Muscle layer of colon (tissue), 2 donors: ENCODE measurements around the gene XAGE1A.
"Not testable (repeated sequence)": the region's sequence is repeated elsewhere in the genome, so short reads cannot be mapped to it uniquely, and the experiment has no call there.

Source experiments
- H3K27ac ChIP-seq: one replicate; pipeline ENCODE4 v1.7.0; 2013; ENCODE audit warnings: low read depth, mild to moderate bottlenecking, low read length, moderate library complexity
- H3K27me3 ChIP-seq, 2 donors: one replicate each; pipeline ENCODE4 v1.7.0; 2013; ENCODE audit warnings: low read length in 2 of 2, mild to moderate bottlenecking in 2 of 2; ENCODE audit not compliant: insufficient read depth in 2 of 2, control insufficient read depth in 1 of 2
- H3K36me3 ChIP-seq: one replicate; pipeline ENCODE4 v1.7.0; 2013; ENCODE audit warnings: mild to moderate bottlenecking, low read length; ENCODE audit not compliant: insufficient read depth
- H3K4me1 ChIP-seq: one replicate; pipeline ENCODE4 v1.7.0; 2013; ENCODE audit warnings: mild to moderate bottlenecking, low read length; ENCODE audit not compliant: insufficient read depth
- H3K4me3 ChIP-seq, 2 donors: one replicate each; pipeline ENCODE4 v1.7.0; 2013; ENCODE audit warnings: low read length in 2 of 2, low read depth in 1 of 2, mild to moderate bottlenecking in 1 of 2, moderate library complexity in 1 of 2
- H3K9ac ChIP-seq: one replicate; pipeline ENCODE4 v1.7.0; 2013; ENCODE audit warnings: low read length
- H3K9me3 ChIP-seq: one replicate; pipeline ENCODE4 v1.7.0; 2013; ENCODE audit warnings: mild to moderate bottlenecking, low read length
- donor health status: abdominal sarcoma.
- donor health status: Adenocarcinoma of cecum.

XAGE1A gene

DNA sequence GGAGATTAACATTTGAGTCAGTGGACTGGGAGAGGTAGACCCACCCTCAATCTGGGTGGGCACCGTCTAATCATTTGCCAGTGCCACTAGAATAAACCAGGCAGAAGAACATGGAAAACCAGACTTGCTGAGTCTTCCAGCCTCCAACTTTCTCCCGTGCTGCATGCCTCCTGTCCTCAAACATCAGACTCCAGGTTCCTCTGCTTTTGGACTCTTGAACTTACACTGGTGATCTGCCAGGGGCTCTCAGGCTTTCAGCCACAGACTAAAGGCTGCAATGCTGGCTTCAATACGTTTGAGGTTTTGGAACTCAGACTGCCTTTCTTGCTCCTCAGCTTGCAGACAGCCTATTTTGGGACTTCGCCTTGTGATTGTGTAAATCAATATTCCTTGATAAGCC is 45.4 kb downstream of the XAGE1A start:
- not testable (repeated sequence) for H3K4me1 ChIP-seq, H3K9ac ChIP-seq, H3K27me3 ChIP-seq, H3K27ac ChIP-seq, H3K9me3 ChIP-seq, H3K4me3 ChIP-seq, H3K36me3 ChIP-seq

DNA sequence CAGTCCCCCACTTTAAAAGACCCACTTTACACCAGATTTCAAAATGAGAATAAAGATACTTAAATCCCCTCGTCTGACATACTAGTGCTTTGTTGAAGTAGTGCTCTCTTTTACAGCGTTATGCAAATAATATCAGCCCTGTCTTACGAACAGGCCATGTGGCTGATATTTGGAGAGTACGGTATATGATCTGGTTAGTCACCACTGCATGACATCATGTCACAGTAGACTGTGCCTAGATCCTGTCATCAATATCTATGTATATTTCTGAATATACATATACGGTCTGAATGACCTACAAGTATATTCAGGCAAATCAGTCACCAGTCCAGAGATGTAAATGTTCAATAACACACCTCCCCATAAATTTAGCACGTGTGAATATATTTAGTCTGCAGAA is 46.7 kb downstream of the XAGE1A start:
- Histone ChIP-seq H3K27ac (no peak overlapping the region), H3K9ac (no peak overlapping the region), H3K4me1 (no peaks in the 10 kb centered on the region), H3K36me3 (no peaks in the 10 kb centered on the region), H3K4me3 (no peak overlapping the region), H3K27me3 (no peaks in the 10 kb centered on the region), H3K9me3 (no peaks in the 10 kb centered on the region)

DNA sequence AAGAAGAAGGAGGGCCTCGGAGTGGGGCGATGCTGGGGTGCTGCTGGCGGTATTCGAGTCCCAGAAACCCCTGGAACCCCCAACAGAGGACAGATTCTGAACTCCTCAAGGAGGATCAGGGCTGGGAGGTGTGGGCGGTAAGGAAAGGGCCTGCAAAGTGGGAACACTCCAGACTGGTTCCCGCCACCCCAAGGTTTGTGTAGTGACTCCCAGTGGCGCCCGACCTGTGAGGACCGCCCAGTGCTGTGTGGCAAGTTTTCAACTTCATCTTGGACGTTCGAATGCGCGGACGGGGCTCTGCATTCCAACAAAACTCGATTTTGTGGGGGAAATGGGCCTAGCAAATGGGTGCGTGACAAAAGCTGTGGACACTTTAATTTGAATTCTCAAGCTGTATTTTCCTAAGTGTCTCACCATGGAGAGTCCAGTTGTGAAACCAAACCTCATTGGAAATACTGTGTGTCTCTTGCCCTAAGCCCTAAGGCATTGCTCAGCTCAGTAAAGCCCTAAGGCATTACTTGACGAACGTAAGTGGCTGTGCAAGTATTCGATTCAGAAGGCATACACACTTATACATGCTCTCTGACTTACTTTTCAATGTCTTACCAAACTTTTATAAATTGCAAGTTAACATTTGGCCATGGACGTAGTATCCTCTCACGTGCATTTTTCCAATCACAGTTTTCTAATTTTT is 48.7 kb downstream of the XAGE1A start:
- Histone ChIP-seq H3K9ac (no peak overlapping the region), H3K27ac (no peak overlapping the region), H3K9me3 (no peaks in the 10 kb centered on the region), H3K4me3 (no peak overlapping the region), H3K4me1 (no peaks in the 10 kb centered on the region), H3K27me3 (no peaks in the 10 kb centered on the region), H3K36me3 (no peaks in the 10 kb centered on the region)

DNA sequence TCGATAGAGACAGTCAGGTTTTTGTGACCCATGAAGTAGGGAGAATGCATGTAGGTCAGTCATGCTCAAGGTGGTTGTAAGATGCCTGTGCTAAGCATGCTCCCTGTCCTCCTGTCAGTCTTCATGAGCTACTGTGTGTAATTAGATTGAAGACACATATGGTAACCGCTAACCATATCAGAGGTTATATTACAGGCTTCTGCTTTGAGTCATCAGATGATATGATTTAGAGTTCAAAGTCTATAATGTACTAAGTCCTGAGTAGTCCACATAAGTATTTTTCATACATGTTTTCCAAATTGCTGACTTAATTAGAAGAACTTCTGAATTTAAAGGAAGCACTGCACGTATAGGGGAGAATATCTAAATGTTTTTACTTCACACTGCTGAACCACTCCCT is 53.2 kb downstream of the XAGE1A start:
- not testable (repeated sequence) for H3K4me3 ChIP-seq, H3K9me3 ChIP-seq, H3K9ac ChIP-seq, H3K27me3 ChIP-seq, H3K27ac ChIP-seq, H3K4me1 ChIP-seq, H3K36me3 ChIP-seq
